NCI-H1694 treated with DMSO at 0.1 percent for 48 hours (cell line): ENCODE data around the gene PDE4C.

Experiments used
- DNase-seq: peaks from one replicate; lab custom pipeline; 2025; lab: John Stamatoyannopoulos, UW

The PDE4C gene

DNA sequence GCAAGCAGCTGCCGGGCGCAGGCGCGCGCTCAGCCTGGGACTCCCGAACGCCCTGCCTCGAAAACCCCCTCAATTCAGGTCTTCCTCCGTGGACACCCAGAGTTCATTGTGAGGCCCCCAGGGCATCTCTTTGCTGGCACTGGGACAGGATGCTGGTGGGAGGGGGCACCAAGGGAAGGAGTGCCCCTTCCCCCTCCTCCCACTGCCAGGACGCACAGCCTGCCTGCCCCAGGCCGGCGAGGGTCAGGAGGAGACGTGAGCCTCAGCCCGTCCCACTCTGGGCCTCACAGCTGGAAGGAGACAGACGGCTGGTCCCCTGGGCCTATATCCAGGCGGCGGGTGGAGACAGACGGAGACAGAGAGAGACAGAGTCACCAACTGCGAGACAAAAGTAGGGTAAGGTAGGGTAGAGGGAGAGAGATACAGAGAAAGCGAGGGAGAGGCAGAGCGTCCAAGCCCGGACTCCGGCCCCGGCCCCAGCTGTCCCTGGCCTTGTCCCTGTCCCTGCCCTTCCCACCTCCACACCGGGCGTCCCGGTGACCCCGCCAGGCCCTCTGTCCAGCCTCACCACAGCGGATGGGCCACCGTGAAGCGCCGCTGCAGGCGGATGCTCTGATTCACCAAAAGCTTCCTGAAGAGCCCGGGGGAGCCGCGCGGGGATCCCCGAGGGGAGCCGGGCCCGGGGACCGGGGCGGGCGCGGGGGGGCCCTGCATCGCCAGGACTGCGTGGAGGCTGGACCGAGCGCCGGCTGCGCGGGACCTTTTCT is at the start of gene PDE4C:
Gene PDE4C (minus strand): TSS at position 737 of the 767 bp plus-strand sequence. CDS start 23 bp downstream, at position 714.
- no peak for DNase-seq

DNA sequence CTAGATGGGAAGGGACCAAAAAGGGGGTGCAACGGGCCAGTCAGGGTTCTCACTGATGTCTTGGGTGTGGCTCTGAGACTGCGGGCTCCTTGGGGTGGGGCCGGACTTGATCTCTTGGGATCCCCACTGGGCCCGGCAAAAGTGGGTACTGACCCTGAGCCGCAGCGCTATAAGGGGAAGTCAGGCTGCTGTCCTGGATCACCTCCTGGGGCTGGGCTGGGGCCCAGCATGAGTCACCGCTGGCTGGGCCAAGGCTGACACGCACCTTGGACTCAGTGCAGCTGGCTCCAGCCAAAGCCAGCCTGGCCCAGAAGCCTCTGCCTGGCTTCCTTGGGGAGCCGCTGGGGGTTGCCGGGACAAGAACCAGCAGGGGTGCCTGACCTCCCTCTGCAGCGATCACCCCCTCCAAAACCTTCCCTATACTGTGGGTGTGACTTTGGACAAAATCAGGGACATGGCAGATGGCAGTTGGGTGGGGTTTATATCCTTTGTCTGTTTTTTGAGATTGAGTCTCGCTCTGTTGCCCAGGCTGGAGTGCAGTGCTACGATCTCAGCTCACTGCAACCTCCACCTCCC is 48.6 kb upstream of the PDE4C start:
- DNase-seq = no peak

DNA sequence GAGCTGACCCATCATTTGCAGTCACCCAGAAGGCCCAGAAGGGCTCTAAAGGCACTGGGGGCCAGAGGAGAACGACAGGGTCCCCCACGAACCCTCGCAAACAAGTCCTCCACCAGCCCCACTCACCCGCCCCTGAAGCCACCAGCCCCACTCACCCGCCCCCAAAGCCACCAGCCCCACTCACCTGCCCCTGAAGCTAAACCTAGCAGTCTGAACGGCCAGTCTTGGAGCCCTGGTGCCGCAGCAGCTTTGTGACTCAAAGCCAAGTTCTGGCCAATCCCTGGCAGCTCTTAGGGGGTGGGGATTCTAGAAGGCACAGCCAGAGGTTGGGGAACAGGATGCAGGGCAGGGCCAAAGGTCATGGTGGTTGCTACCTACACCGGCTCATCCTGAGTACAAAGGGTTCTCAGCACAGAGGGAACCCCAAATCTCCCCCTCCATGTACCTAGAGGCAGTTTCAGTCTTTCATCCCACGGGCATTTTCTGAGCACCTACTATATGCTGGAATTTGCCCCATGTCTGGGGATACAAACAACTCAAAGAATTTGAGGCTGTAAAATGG is 48.1 kb upstream of the PDE4C start, which contains the start of gene IQCN:
Gene IQCN (minus strand): TSS at position 234 of the 562 bp plus-strand sequence. CDS start 4,974 bp downstream, outside the sequence.
- DNase-seq = no peak

DNA sequence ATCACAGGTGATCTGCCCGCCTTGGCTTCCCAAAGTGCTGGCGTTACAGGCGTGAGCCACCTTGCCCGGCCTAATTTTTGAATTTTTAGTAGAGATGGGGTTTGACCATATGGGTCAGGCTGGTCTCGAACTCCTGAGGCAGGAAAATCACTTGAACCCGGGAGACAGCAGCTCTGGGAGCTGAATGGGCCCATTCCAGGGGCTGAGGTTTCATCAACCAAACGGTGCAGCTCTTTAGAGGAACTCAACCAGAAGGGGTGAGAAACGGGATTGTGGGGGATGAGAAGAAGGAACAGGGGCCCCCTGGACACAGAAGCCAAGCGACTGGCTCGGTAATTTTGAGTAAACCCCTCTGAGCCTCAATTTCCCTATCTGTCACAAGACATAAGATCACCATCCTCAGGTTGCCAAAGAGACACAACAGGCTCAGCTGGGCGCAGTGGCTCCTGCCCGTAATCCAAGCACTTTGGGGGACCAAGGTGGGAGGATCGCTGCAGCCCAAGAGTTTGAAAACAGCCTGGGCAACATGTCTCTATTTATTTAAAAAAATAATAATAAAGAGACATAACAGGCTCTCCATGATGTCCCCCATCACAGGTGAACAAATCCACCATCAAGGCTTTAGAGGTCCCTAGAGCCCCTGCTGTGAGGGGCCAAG is 47.5 kb upstream of the PDE4C start:
- no peak for DNase-seq

DNA sequence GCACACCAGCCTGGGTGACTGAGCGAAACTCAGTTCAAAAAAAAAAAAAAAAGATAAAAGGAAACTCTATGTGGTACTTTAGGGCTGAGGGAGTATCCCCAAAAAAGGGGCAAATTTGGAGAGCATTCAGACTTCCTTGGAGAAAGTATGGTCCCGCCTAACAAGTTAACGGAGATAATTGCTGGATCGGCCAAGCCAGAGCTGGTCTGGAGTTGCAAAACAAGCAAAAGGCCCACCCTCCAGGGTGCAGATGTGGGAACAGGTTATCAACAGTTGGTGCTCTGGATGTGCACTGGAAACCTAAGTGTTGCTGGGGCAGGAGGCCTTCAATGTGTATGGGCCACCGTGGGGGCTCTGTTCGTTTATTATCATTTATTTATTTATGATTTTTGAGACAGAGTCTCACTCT is 45.2 kb upstream of the PDE4C start:
- no peak for DNase-seq

DNA sequence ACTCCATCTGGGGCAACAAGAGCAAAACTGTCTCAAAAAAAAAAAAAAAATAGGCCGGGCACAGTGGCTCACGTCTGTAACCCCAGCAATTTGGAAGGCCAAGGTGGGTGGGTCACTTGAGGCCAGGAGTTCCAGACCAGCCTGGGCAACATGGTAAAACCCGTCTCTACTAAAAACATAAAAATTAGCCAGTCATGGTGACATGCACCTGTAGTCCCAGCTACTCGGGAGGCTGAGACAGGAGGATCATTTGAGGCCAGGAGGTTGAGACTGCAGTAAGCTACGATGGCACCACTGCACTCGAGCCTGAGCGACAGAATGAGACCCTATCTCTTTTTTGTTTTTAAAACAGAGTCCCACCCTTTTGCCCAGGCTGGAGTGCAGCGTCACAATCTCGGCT is 44.1 kb upstream of the PDE4C start:
- no peak for DNase-seq

DNA sequence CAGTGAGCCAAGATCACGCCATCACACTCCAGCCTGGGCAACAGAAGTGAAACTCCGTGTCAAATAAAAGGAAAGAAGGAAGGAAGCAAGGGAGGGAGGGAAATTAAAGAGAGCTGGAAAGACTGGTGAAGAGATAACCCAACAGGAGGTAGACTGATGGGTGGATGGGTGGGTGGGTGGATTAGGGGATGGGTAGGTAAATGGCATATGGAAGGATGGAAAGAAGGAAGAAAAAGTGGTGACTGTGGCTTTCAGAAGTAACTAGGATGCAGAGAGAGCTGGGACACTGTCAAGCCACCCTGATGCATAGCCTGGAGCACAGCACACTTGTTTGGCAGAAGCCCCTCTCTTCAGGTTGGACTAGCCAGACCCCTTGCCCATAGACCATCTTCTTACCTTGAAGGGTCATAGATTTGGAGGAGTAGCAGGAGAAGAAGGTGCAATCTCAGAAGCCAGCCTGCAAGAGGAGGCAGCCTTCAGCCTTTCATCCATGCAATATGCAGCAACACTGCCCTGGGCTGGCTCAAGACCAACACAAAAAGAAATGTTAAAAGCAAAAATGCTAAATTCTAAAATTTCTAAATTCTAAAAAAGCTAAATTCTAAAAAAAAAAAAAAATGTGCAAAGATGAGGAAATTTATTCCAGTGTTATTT is 43.0 kb upstream of the PDE4C start:
- DNase-seq = no peak

DNA sequence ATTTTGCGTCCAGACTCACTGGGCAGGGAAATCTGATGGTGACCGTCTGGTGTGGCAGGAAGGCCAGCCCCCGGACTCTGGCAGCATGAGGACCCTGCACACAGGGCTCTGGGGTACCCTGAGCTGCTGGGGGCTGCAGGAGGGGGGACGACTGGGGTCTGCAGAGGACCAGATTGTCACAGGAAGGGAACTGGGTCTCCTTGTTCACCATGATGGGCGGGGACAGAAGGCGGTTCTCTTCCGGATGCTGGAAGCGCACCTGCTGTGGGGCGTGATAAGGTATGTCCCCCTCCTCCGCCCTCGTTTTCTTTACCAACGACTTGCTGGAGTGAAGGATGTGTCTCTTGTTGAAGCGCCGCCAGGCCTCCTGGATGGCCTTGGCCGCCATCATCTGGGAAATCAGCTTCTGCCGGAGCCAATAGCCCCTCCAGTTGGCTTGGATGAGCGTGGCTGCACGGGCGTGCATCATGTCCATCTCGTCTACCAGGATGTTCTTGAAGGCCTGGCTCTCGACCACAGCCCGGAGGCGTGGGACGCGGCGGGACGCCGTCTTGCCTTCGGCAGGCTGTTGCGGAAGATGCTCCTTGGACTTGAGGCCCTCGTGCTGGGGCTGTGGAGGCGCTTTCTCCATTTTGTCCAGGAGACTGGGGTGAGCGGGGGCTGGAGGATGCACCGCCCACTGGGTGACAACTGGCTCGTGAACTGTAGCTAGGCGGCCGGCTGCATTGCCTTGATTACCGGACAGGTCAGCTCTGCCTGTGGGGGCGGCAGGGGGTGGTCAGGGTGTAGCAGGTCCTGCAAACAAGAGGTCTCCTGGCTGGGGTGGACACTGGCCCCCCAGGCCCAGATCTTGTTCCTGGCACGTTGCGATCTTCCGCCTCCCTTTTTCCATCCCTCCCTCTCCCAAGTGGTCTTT is 40.8 kb upstream of the PDE4C start:
- DNase-seq = no peak

DNA sequence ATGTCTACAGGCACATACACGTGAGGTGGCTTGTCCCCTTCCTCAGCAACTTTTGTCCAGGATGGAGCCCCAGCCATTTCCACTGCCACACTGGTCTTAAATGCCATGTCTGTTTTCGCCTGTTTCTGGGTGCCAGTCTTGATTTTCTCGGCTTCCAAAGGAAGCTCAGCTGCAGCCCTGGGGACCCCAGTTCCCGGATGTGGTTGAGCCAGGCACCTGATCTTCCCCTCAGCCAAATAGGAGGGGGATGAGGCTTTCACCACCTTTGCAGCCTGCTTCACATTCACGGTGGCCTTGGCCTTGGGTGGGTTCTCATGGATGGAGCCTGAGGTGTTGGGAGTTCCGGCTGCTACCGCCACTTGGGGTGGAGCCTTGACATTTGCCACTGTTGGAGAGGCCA is 39.3 kb upstream of the PDE4C start:
- DNase-seq = no peak

DNA sequence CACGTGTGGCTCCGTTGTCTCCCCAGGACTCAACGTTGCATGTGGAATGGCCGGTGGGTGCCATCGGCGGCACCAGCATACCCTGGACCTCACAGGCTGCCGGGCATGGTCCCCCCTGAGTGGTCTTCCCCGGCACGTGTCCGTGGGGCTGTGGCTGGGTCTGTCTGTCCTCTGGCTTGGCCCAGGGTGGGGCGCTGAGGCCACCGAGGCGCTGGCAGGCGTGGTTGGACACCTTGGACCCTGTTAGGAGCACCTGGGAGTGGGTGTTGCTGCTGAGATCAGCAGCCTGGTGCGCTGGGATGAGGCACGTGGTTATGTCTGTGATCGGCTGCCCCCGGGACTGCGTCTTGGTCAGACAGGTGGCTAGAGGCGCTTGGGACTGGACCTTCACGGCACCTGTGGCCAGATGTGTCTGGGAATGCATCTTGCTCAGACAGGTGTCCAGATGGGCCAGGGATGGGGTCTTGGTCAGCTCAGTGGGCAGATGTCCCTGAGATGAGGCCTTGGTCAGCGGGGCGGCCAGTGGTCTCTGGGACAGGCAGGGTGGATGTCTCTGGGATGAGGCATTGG is 38.8 kb upstream of the PDE4C start:
- no peak for DNase-seq

DNA sequence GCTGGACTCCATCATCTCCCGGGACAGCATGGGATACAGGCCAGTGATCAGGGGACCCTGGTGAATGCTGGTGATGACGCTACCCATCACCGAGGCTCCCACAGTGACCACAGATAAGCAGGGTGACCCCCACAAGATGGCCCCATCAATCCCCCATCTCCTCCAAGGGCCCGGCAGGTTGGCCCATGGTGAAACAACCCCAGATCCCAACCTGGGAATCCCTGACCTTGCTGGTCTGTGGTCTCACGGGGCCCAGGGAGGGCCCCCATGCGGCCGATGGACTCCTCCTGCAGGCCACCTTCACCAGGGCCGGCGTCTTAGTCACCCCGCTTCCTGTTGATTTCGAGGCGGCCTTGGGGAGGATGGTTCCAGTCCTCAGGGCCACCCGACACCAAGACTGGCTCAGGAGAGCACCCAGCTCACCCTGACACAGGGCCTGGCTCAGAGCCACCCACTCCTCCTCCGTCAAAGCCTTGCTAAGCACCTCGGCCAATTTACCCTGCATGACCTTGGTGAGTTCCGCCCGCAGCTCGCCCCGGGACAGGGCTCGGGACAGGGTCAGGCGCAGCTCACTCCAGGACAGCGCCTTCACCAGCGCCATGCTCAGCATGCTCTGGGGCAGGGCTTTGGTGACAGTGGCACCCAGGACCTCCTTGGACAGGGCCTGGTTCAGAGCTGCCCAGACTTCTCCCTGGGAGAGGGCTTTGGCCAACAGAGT is 38.1 kb upstream of the PDE4C start:
- no peak for DNase-seq

DNA sequence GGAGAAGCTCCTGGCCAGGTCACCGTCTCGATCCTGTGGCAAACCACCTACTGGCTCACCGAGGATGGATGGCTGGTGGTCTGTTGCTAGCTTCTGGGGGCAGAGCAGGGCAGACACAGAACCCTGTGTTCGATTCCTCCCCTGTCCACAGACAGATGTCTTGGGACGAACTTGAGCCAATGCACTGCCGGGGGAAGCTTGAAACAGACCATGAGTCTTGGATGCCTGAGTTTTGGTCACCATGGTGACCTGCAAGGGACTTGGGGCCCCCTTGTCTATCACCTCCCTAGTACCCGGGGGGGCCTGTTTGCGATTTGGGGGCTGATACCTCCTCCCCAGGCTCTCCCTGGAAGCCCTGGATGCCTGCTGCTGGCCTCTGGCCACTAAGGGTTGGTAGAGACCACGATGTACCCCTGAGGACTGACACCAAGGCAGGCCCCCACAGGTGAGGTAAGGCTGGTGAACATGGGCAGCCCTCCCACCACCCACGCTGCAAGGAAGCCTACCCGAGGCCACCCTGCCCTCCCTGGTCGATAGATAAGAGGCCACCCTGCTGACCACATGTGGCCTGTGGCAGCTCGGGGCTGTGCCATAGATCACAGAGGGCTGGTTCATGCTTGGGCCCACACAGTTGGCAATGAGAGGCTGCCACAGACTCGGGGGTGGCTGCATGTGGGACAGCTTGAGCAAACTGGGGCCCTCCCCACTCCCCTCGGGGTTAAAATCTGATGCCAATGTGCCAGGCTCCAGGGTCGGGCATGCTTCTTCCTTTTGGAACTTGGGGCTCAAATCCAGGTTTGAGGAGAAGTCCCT is 37.3 kb upstream of the PDE4C start:
- DNase-seq = no peak

DNA sequence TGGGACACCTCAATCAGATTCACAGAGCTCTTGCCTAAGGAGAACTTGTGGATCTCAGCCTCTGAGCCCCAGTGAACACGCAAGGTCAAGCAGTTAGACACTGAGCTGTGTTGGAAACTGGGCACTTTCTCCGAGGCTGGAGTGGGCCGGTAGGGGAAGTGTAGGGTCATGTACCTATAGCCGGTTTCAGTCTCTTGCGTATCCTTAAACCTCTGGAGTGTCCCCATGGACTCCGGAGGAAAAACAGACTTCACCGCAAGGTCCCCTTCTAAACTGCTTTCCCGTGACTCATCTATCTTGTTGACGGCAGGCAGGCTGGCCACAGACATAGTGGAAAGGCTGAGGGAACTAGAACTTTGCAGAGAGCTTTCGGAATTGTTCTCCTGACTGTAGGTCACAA is 36.7 kb upstream of the PDE4C start:
- DNase-seq = no peak

DNA sequence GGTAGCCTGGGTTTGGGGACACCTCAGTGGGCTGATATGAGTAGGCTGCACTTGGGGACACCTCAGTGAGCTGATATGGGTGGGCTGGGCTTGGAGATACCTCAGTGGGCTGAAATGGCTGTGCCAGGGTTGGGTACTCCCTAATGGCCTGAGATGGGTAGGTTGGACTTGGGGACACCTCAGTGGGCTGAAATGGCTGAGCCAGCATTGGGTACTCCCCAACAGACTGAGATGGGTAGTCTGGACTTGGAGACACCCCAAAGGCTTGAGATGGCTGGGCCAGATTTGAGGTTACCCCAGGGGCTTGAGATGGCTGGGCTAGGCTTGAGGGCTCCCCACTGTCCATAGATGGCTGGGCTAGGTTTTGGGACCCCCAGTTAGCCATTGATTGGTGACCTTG is 35.9 kb upstream of the PDE4C start:
- DNase-seq = no peak

DNA sequence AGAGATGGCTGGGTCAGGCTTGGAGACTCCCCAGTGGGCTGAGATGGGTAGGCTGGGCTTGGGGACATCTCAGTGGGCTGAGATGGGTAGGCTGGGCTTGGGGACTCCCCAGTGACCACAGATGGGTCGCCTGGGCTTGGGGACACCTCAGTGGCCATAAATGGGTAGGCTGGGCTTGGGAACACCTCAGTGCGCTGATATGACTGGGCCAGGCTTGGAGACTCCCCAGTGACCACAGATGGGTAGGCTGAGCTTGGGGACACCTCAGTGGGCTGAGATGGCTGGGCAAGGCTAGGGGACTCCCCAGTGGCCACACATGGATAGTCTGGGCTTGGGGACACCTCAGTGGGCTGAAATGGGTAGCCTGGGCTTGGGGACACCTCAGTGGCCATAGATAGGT is 35.2 kb upstream of the PDE4C start:
- no peak for DNase-seq

DNA sequence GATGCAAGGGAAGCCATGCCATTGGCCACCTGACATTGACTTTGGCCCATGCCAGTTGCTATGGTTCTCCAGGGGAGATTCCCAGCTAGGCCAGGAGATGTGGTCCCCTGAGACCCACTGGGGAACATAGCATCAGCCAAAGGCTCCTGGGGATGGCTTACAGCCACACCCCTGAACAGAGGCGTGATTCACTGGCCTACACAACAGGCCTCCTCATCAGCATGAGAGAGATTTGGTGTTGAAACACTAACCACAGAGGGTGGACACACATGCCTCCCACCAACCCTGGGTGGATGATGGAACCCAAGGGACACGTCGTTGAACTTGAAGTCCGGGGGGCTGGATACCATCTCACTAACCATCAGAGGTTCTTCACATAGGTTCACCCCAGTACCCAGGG is 33.7 kb upstream of the PDE4C start:
- no peak for DNase-seq

DNA sequence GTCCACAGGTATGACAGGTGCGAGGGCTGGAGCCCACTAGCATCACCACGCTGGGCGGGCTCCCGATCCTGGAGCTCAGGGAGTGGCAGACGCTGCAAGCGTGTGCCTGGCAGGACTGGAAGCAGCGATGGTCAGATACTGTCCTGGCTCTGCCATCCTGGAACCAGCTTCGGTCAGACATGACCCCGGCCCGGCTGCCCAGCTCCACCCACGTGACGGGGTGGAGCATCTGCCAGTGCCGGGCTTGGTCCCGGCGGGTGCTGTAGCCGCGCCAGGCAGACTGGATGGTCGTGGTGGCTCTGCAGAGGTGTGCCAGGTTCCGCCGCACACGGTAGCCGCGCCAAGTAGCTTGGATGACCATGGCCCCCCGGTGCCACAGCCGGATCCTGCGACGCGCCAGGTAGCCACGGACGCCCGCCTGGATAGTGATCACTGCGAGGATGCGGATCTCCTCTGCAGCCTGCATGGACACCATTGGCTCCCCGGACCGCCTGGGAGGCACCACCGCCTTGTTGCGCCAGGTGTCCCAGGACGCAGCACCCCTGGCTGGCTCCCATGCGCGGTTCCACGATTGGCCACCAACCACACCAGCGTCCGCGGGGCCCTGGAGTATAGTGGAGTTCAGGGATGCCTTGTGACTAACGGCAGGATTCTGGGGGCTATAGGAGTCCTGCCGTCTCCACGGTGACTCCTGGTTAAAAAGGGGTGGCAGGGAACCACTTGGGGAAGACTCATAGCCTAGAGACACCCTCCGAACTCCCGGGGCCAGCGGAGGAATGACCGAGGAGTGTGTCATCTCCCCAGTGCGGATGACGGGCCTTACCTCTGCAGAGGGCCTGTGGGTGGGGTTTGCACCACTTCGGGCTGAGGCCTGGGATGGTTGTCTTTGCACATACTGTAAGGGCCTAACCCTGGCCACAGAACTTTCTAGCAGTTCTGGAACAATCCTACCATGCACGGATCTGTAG is 31.5 kb upstream of the PDE4C start:
- DNase-seq = no peak
